Measurements from ENCODE around the gene ESPN.
"Not testable (repeated sequence)": the region's sequence is repeated elsewhere in the genome, so short reads cannot be mapped to it uniquely, and the experiment has no call there.

The ESPN gene

DNA sequence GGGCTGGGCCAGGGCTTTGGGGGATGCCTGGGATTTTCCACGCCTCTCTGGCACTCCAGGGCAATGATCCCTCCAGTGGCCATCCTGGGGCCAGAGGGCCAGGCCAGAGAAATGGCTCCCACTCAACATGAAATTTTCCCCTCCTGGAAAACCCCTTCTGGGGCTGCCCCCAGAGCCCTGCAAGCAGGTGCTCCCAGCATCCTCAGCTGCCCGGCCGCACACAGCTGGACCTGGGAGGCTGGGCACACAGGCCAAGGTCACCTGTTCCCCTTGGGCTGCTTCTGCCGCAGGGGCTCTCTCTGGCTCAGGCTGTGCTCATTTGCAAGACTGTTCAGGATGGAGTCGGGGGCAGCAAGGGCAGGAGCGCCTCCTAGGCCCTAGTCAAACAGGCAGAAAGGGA is 3.9 kb downstream of the ESPN start:
- not testable (repeated sequence) for DNase-seq

DNA sequence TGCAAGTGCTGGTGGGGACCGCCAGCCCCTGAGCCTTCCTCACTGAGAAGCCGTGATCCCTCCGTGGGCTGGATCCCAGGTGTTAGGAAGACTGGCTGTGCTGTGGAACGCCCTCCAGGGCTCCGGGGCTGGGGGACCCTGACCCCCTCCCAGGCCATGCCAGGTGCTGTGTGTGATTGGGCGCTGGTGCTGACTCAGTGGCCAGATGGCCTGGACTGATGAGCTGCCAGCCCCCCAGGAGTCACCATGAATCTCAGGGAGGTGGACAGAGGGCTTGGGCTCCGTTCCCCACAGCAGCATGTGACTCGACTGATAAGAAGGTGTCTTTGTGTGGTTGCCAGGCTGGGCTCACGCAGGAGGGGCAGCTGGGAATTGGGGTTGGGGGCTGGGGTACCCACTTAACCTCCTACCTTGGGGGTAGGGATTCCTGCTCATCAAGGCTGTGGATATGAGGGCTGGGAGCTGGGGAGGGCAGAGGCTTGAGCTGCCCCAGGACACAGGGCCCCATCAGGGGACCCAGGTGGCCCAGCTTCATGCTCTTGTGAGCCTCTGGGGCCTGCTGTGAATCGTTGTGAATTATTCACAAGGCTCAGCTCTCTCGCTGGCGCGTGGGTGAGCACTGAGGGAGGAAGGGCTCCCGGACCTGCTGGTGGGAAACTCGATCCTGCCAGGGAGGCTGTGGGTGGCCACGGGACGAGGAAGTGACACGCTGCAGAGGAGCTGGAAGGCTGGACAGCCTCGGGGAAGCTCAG is 5.3 kb downstream of the ESPN start:
- DNase-seq: not testable (repeated sequence)

DNA sequence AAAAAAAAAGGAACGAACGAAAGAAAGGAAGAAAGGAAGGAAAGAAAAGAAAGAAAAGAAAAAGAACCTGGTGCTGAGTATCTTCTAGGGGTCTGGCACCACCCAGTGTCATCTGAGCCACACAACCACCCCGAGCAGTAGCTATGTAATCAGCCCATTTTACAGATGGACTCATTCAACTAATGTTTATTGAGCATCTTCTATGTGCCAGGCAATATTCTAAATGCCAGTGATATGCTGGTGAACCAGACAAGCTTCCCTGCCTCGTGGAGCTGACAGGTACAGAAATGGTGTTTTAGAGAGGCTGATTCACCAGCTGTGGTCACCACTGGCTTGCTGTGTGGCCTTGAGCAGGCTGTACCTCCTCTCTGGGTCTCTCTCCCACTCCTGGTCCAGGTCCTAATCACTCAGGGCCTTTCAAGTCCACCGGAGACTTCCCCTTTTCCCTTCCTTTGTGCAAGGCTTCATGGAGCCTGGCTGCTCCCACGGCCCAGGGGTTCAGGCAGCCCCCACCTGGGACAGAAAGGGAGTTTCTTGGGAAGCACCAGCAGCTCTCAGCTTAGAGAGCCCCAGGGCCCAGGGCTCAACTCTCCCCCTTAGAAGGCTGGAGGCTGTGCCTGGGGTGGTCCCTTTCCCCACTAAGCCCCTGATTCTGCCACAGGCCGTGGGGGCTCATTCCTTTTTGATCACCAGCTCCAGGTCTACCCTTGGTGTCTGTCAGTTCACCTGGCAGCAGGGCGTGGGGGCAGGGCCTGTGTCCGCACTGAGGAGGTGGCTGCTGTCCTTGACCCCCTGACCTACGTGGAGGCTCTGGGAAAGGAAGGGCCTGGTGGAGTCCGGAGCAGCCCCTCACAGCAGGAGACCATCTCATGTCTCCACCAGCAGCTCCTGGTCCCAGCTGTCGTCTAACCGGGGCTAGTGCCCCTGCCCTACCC is 7.3 kb downstream of the ESPN start:
- DNase-seq: not testable (repeated sequence)

DNA sequence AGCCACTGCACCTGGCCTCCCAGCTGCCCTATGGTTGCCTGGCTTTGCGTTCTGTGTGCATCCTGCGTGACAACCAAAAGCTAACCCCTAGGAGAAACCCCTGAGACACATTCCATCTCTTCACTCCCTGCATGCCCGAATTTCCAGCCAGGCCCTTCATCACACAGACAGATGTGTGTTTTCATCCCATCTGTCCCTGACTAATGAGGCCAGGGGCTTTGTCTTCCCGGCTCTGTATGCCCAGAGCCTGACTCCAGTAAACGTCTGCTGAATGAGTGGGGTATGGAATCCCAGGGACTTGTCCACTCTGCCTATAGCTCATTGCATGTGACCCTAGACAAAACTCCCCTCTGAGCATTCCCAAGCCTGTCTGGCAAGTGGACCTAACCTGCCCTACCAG is 9.6 kb downstream of the ESPN start:
- peak; percentile 58 for DNase-seq

DNA sequence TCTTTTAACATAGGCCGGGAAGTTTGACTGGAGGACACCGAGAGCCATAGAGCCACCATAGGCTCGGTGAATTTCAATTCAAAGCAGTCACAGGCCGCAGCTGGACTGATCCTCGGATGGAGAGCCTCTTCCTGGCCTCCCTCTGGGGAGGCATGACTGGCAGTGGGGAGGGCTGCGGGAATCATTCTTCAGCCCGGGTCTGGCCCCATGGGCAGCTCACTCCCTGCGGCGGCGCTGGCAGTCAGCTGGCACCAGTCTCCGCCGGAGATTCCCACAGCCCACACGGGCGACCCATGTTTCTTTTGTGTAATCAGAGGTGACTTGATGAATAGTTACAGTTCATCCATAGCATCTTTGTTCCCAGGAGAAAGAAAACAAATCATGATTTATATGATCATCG is 10.6 kb downstream of the ESPN start:
- DNase-seq: no peak

DNA sequence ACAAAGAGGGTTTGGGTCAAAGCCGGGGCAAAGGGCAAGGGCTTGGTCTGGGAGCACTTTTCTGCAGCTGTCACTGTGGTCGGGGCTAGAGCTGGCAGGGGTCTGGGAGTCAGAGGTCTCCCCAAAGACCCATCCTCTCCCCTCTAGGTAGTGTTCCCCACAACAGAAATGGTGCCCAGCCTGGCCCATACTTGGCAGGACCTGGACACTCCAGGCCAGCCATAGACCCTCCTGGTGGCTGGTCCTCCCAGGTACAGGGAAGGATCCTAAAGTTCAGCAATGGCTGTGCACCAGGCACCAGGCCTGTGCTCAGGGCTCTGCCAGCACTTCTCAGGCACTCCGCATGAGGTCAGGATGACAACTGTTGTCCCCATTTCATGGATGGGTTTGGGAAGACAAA is 11.0 kb downstream of the ESPN start:
- no peak for DNase-seq

DNA sequence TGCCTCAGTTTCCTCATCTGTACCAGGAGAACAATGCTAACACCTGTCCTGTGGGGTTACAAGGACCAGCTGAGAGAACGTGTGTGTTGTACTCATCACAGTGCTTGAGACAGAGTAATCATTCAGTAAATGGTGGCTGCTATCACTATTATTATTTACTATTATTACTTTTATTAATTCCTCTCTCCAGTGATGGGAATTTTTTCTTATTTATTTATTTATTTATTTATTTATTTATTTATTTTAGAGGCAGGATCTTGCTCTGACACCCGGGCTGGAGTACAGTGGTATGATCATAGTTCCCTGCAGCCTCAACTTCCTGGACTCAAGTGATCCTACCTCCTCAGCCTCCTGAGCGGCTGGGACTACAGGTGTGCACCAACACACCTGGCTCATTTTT is 11.7 kb downstream of the ESPN start:
- DNase-seq: not testable (repeated sequence)

DNA sequence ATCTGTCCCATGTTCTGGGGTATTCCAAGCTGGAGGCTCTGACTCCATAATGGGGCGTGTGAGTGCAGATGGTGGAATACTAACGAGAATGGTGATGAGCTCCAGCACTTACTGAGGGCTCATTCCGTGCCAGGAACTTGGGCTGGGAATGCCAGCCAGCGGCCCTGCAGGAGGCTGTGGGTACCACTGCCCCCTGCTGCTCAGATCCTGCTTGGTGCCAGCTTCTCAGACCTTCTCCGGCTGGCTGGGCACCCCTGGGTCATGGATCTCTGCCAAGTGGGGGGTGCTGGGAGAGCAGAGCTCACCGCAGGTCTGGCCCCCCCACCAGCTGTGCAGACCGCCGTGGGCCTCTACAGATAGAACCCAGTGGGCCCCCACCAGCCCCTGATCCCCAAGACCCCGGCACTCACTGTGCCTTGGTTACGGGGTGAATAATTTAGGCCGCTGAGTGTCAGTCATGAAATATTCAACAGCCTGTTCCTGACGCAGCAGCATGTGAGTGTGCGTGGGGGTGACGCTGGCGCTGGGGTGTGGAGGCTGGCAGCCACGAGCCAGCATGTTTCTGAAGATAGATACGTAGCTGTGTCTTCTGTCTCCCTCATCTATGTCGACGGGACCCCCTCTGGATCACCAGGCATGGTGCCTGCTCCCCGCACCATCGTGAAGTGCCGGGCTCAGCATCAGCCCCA is 12.6 kb downstream of the ESPN start:
- DNase-seq: peak; percentile 85

DNA sequence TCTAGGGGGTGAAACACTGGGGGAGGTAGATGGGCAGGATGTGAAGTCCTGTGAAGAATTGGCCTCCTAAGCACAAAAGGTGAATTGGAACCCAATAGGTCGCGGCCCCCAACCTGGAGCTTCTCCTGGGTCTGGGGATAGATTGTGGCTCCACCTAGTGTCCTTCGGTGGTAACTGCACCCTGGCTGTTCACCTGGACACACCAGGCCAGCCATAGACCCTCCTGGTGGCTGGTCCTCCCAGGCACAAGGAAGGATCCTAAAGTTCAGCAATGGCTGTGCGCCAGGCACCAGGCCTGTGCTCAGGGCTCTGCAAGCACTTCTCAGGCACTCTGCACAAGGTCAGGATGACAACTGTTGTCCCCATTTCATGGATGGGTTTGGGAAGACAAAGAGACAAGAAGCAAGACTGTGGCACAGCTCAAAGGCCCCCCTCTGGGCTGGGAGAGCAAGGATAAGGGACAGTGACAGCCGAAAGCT is 13.5 kb downstream of the ESPN start:
- DNase-seq: peak; percentile 64

DNA sequence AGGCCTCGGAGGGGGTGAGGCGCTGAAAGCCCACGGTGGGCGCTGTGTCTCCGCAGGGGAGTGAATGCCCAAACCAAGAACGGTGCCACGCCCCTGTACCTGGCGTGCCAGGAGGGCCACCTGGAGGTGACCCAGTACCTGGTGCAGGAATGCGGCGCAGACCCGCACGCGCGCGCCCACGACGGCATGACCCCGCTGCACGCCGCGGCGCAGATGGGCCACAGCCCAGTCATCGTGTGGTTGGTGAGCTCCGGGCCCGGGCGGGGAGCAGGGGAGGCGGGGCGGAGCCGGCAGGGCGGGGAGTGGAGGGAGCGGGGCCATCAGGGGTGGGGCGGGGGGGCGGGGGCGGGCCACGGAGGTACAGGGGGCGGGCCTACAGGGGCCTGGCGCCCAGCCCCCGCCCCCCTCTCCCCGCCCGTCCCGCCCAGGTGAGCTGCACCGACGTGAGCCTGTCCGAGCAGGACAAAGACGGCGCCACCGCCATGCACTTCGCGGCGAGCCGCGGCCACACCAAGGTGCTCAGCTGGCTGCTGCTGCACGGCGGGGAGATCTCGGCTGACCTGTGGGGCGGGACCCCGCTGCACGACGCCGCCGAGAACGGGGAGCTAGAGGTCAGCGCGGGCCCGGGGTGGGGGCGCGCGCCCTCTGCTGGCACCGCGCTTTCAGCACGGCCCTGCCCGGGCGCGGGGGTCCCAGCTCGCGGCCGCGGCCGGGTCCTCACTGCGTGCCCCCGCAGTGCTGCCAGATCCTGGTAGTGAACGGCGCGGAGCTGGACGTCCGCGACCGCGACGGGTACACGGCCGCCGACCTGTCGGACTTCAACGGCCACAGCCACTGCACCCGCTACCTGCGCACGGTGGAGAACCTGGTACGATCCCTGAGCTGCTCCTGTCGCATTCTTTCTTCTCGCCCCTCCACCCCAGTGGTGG is 15.9 kb downstream of the ESPN start:
- DNase-seq: no peak

DNA sequence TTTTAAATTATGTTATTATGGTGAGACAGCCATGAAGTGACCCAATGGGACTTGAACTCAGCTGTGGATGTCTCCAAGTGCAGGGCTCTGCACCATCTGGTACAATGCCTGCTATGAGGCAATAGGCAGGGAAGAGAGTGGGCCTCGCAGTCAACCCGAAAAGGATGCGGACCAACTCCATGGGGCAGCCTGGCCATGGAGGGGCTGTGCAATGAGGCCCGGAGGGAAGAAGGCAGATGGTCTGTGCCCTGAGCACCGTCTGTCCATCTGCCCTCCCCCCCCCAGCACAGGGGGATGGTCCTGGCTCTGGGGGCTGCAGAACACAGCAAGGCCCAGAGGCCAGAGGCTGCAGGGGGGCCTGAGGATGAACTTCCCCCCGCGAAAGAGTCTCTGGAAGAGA is 17.0 kb downstream of the ESPN start:
- DNase-seq: no peak

DNA sequence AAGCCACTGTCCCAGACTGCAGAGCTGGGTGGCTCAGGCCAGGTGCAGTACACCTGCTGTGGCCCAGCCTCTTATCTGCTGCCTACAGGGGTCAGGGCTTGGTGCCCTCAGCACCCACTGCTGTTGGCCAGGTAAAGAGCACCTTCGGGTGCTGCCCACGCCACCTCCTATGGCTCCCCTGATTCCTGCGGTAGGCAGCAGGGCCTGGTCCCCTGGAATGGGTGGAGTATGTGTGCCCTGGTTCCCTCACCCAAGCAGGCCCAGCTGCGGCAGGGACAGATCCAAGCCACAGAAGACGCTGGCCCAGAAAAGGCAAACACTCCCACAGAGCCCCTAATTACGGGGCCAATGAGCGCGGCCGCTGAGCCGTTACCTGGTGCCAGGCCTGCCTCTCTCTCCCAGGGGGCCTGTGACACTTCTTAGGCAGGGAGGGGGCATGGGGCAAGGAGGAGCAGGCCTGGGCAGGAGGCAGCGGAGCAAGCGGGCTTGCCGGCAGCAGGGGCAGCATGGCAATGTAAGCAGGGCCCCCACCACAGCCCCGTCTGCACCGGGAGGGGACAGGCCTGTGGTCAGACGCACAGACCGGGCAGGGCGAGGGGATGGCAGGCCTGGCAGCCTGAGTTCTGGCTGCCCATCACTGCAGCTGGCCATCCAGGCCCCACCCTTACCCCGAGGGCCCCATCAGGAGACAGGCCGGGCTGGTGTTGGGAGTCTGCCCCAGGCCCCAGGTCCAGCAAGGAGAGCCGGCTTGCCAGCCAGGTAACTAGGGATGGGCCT is 19.0 kb downstream of the ESPN start:
- DNase-seq: no peak

DNA sequence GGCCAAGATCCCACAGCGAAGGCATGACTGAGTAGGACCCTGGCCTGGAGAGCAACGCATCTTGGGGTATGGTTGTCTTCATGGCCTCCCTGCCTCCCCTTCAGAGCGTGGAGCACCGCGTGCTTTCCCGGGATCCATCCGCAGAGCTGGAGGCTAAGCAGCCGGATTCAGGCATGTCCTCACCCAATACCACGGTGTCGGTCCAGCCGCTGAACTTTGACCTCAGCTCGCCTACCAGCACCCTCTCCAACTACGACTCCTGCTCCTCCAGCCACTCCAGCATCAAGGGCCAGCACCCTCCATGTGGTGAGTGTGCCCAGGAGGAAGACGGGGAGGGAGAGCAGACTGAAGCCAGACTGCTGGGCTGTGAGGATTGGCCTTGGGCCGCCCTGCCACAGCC is 19.8 kb downstream of the ESPN start:
- no peak for DNase-seq

DNA sequence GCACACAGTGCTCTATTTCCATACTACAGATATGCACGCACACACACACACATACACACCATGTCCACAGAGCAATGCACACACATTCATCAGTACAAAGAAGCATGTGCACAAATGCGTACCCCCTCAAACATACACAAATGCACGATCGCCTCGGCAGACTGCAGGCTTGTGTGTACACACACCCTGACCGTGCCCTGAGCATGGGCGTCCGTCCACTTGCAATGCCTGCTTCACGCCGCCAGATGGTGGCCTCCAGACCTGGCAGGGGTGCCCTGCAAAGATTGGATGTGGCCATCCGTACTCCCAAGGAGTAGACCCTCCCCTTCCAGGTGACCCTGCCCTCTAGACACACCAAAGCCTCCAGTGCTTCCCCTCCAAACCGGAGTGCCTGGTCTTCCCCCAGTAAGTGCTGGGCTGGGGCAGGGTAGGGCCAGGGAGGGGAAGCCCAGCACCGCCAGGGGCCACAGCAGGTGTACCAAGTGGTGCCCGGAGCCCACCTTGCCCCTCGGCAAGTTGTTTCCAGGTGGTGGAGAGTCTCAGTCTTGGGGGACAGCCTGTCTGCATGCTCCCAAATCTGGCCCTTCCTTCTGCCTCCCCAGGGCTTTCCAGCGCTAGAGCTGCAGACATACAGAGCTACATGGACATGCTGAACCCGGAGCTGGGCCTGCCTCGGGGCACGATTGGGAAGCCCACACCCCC is 20.6 kb downstream of the ESPN start:
- DNase-seq: no peak

DNA sequence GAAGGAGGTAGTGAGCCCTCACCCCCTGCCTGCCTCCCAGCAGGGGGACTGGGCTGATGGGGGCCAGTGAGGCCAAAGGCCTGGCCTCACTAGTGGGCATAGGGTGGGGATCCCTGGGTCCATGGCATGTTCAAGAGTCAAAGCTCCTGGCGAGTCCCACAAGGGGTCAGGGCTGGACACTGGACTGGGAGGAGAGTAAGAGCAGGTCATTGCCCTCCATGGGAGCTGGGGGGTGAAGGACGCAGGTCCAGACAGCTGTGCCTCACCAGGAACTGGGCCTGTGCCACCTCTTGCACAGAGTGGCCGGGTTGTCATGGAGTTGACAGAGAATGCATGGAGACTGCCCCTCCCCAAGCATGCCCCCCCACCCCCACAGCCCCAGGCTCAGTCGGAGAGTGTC is 21.4 kb downstream of the ESPN start:
- not testable (repeated sequence) for DNase-seq

DNA sequence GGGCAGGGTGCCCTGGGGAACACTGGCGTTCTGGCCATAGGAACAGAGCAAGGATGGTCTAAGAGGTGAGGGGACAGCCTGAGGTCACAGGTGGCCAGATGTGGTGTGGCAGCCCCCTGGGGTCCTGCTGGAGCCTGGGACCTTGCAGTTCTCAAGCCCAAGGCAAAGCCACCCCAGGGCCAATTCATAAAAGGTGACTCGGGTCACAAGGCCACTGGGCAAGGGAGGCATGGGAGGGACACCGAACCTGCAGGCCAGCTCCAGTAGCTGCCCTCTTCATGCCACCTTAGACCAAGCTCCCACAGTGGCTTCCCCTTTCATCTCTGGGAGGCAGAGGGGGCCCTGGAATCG is 22.1 kb downstream of the ESPN start:
- no peak for DNase-seq

DNA sequence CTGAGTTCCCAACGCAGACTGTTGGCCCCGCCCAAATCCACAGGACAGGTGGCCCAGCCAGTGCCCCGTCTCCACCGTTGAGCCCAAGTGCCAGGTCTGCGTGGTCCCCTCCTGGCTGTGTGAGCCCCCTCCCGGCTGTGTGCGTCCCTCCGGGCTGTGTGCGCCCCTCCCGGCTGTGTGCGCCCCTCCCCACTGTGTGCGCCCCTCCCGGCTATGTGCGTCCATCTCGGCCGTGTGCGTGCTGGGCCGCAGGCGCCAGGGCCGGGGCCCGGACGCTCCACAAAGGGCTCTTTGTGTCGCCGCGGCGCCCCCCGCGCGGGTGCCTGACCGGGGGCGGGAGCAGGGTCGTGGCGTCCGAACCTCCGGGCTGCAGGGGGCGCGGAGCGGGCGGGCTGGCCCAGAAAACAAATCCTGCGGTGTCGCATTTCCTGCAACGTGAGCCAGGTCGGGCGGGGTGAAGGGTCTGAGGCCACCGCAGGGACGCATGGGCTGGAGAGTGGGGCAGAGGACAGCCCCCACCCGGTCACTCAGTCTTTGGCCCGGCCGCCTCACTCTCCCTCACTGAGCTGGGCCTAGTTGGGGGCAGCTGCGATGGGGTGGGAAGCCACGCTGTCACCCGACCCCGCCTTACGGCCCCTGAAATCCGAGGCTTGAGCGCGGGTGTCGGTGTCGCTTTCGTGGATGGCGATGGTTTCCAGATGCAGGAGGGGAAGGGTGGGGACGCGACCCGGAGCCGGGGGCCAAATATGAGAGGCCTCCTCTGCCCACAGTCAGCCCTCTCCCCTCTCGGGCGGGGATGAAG is 22.6 kb downstream of the ESPN start:
- DNase-seq: no peak

DNA sequence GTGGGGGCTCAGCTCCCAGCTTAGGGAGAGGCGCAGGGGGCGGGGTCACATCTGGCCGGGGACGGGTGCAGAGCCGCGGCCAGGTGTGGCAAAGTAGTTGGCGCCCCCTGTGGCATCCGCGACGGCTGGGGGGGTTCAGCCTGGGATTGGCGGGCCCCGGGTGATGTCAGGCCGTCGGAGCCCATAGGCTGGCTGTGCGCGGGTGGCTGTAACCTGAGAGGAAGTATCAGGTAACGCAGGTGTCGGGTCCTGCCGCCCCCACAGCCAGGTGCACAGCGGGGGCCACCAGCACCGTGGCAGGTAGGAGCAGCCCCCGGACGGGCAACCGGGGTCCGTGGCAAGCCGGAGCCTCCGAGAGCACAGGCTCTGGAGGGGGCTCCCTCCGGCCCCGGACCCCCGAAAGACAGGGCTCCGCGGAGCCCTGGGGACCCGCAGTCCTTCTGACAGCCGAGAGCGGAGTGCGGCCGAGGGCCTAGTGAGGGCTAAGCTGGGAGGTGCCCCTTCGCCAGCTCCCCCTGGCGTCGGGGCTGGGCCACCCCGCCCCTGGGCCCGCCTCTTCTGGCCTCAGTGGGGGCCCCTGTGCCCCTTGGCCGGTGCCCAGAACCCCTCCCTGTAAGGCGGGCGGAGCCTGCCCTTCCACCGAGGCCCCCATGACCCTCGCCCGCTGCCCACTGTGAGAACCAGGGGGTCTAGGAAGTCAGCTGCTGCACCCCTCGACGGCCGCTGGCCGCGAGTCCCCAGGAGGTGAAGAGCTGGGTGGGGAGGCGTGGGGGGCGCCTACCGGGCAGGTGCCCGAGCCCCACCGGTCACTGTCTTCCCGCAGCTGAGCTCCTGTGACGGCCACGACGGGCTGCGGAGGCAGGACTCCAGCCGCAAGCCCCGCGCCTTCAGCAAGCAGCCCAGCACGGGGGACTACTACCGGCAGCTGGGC is 23.5 kb downstream of the ESPN start:
- no peak for DNase-seq
